Peyer's patch (tissue), 4 donors: Measurements from ENCODE around the gene SERINC3.

Source experiments
- CTCF ChIP-seq, 6 experiments: fragments of 450-650 bp in 4 of 6; fragments of 200-600 bp in 2 of 6; sonication (generic) in 1 of 6; IDR thresholded peaks; one replicate each; pipeline ENCODE4 v1.5.1; 2017 to 2019; ENCODE audit warnings: antibody characterized with exemption in 6 of 6, mild to moderate bottlenecking in 3 of 6, moderate library complexity in 1 of 6
- POLR2A ChIP-seq, 2 donors: fragments of 450-650 bp; IDR thresholded peaks; one replicate each; pipeline ENCODE4 v1.5.1; 2017; ENCODE audit warnings: antibody characterized with exemption in 2 of 2, mild to moderate bottlenecking in 2 of 2, moderate library complexity in 2 of 2

- no peak for TF ChIP-seq POLR2A (IDR thresholded peaks at IDR 0.05)
- no peak for TF ChIP-seq CTCF (IDR thresholded peaks at IDR 0.05)
Measured at GRCh38 chr20:44560229-44560628, 38.4 kb upstream of the SERINC3 start.
